ENCODE data around the gene GRB2. TPM values are rescaled to one million over a fixed set of nuclear protein-coding genes. Genes with fewer than 3 reads are reported as not detected.

Gene GRB2
- total and polyA plus RNA-seq, 10 donors: 66.8 to 352 (median 209) TPM

DNA sequence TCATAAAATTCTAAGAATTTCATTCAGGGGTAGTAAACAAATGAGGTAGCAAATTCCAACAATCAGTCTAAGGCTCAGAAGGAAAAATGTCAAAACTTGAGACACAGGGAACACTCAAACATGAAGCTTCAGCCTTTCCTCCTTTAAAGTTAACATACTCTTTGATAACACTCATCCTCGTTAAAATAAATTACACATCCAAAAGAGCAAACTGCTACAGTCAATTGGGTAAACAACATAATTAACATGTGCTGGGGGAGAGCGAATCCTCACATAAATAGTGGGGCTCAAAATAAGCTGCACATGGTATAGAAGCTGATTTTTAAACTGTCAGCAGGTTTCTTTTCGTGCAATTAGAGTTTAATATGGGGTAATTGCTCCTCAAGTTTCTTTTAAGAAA lies 12.9 kb downstream of the GRB2 start:
- Histone ChIP-seq H3K9me3 (no peaks in the 10 kb centered on the region), H3K36me3 (peaks cover 0 to 58% (median 13%) of the 10 kb centered on the region in 6 donors), H3K27me3 (replicated peaks in 1 of 7) (no peaks in the 10 kb centered on the region), H3K4me1 (peaks cover 58 to 100% (median 97%) of the 10 kb centered on the region in 6 donors), H3K4me3 (peak overlapping the region in 2 of 8 donors; percentile 55 to 68), H3K27ac (peak overlapping the region in 3 of 8 donors; percentile 73 to 85 (median 83))
- 51 to 80% (median 79%) methylated on average over 3 of the region's 3 CpGs for WGBS, 5 donors
- TF ChIP-seq POLR2AphosphoS5 (IDR thresholded peaks at IDR 0.05) (no peak), POLR2A (IDR thresholded peaks at IDR 0.05) (no peak)
- TF ChIP-seq, protein P1, sequence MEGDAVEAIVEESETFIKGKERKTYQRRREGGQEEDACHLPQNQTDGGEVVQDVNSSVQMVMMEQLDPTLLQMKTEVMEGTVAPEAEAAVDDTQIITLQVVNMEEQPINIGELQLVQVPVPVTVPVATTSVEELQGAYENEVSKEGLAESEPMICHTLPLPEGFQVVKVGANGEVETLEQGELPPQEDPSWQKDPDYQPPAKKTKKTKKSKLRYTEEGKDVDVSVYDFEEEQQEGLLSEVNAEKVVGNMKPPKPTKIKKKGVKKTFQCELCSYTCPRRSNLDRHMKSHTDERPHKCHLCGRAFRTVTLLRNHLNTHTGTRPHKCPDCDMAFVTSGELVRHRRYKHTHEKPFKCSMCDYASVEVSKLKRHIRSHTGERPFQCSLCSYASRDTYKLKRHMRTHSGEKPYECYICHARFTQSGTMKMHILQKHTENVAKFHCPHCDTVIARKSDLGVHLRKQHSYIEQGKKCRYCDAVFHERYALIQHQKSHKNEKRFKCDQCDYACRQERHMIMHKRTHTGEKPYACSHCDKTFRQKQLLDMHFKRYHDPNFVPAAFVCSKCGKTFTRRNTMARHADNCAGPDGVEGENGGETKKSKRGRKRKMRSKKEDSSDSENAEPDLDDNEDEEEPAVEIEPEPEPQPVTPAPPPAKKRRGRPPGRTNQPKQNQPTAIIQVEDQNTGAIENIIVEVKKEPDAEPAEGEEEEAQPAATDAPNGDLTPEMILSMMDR (IDR thresholded peaks at IDR 0.05 in 8 of 11, conservative IDR thresholded peaks at IDR 0.05 in 3 of 11): no peak
- DNase-seq: no peak
- intact Hi-C loops (cut with DNase I; ENCODE audit: low total_unique reads): no loop called here

DNA sequence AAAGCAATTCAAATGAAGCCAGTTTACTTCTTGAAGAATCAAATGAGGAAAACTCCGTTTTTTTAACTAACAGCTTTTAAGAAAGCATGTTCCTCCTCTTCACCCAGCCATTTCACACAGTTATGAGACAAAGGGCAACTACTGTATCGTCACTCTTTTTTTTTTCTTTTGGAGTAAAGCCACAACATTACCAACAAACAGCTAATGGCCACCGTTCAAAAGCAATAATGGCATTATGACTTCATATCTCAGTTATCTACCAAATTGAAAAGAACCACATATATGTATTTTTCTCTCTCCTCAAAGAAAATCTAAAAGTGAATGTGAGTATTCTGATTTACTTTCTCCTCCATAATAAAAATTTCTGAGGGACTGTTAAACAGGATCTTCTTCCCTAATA lies 14.5 kb downstream of the GRB2 start:
- H3K9me3 ChIP-seq: no peaks in the 10 kb centered on the region
- H3K4me3 ChIP-seq: no peak overlapping the region
- peaks cover 55 to 100% (median 96%) of the 10 kb centered on the region in 6 donors for H3K4me1 ChIP-seq
- intact Hi-C loops (cut with DNase I; ENCODE audit: low total_unique reads): no loop called here
- H3K27ac ChIP-seq: peak overlapping the region in 1 of 8 donors; percentile 20
- WGBS, 5 donors: 55 to 73% (median 66%) methylated on average over 3 of the region's 3 CpGs
- TF ChIP-seq, protein P1 (IDR thresholded peaks at IDR 0.05 in 8 of 11, conservative IDR thresholded peaks at IDR 0.05 in 3 of 11): no peak
- no peak for DNase-seq
- no peaks in the 10 kb centered on the region for H3K27me3 ChIP-seq (replicated peaks in 1 of 7)
- peaks cover 0 to 74% (median 20%) of the 10 kb centered on the region in 6 donors for H3K36me3 ChIP-seq

DNA sequence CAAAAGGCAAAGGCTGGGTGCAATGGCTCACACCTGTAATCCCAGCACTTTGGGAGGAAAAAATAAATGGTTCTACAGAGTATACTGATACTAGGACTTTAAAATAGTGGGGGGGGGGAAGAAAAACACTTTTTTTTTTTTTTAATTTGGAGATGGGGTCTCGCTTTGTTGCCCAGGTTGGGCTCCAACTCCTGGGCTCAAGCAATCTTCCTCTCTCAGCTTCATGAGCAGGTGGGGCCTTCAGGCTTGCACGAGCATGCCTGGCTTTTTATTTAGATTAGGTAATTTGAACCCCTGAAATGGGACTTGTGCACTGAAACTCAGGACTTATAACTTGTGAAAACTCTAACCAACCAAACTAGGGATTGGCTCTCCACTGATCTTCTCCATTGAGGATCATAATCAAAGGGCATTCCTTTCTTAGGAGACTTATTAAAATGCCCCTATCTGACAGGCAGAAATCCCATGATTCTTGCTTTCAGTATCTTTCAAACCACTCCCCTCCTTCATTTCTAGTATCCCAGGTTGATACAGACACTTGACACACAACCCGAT lies 16.9 kb downstream of the GRB2 start:
- 62 to 77% (median 64%) methylated on average over 3 of the region's 3 CpGs for WGBS, 5 donors
- intact Hi-C loops (cut with DNase I; ENCODE audit: low total_unique reads): no loop called here
- H3K4me1 ChIP-seq: peaks cover 47 to 100% (median 95%) of the 10 kb centered on the region in 6 donors

DNA sequence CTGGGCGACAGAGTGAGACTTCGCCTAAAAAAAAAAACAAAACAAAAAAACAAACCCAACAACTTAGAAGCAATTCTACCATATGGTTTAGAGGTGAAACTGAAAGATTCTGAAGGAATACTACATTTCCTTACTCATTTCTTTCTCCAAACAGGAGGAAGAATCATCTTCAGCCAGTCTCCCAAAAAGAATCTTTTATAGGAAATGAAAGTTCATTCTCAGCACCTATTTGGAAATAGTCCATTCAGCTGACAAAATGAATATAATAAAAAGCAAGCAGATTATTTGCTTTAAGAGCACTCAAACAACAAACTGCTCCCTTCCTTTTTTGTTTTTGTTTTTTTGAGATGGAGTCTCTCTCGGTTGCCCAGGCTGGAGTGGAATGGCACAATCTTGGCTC lies 17.7 kb downstream of the GRB2 start:
- H3K27me3 ChIP-seq (replicated peaks in 1 of 7): no peaks in the 10 kb centered on the region
- H3K27ac ChIP-seq: peak overlapping the region in 3 of 8 donors; percentile 7 to 33 (median 22)
- 81 to 87% (median 85%) methylated on average over 3 of the region's 3 CpGs for WGBS, 5 donors
- no peaks in the 10 kb centered on the region for H3K9me3 ChIP-seq
- H3K4me1 ChIP-seq: peaks cover 47 to 100% (median 95%) of the 10 kb centered on the region in 6 donors
- no peak overlapping the region for H3K4me3 ChIP-seq
- TF ChIP-seq, protein P1 (IDR thresholded peaks at IDR 0.05 in 8 of 11, conservative IDR thresholded peaks at IDR 0.05 in 3 of 11): no peak
- TF ChIP-seq POLR2AphosphoS5 (IDR thresholded peaks at IDR 0.05) (no peak), POLR2A (IDR thresholded peaks at IDR 0.05) (no peak)
- intact Hi-C loops (cut with DNase I; ENCODE audit: low total_unique reads): no loop called here
- H3K36me3 ChIP-seq: peaks cover 0 to 85% (median 20%) of the 10 kb centered on the region in 6 donors
- no peak for DNase-seq

More for the DNA sequence above, 16.9 kb downstream of the GRB2 start:
- Histone ChIP-seq H3K27ac (peak overlapping the region in 2 of 8 donors; percentile 22 to 33), H3K9me3 (no peaks in the 10 kb centered on the region), H3K4me3 (no peak overlapping the region), H3K36me3 (peaks cover 0 to 93% (median 20%) of the 10 kb centered on the region in 6 donors), H3K27me3 (replicated peaks in 1 of 7) (no peaks in the 10 kb centered on the region)
- no peak for DNase-seq
- TF ChIP-seq, protein P1 (IDR thresholded peaks at IDR 0.05 in 8 of 11, conservative IDR thresholded peaks at IDR 0.05 in 3 of 11): no peak
- TF ChIP-seq POLR2AphosphoS5 (IDR thresholded peaks at IDR 0.05) (no peak), POLR2A (IDR thresholded peaks at IDR 0.05) (no peak)

Measured in spleen (tissue), 11 donors.